DOHH2 (cell line): ENCODE measurements around the gene TMPO.
A peak's percentile ranks its signal among the peaks of the same experiment; 100 is the strongest.
"Not testable (repeated sequence)": the region's sequence is repeated elsewhere in the genome, so short reads cannot be mapped to it uniquely, and the experiment has no call there.

ENCODE experiments used
- H3F3A ChIP-seq: fragments of 200-600 bp; sonication (generic), shearing (Covaris generic); 2 replicates; pipeline ENCODE4 v1.6.0; 2016; ENCODE audit warnings: antibody characterized with exemption, mild to moderate bottlenecking; ENCODE audit not compliant: control insufficient read depth, insufficient read depth
- H3K27ac ChIP-seq: fragments of 200-600 bp; sonication (generic); 2 replicates; pipeline ENCODE4 v1.5.1; 2014; ENCODE audit warnings: low read depth, mild to moderate bottlenecking, low read length, moderate library complexity
- H3K27me3 ChIP-seq: fragments of 200-600 bp; sonication (generic); 2 replicates; pipeline ENCODE4 v1.6.1; 2014; ENCODE audit warnings: mild to moderate bottlenecking, low read length, mixed read lengths; ENCODE audit not compliant: control insufficient read depth
- H3K36me3 ChIP-seq: fragments of 200-600 bp; sonication (generic); 2 replicates; pipeline ENCODE4 v1.6.1; 2014; ENCODE audit warnings: mild to moderate bottlenecking, low read length, moderate library complexity, mixed read lengths; ENCODE audit not compliant: control insufficient read depth
- H3K4me1 ChIP-seq: fragments of 200-600 bp; sonication (generic); 2 replicates; pipeline ENCODE4 v1.6.1; 2014; ENCODE audit warnings: mild to moderate bottlenecking, low read length, mixed read lengths; ENCODE audit not compliant: control insufficient read depth
- H3K4me2 ChIP-seq: fragments of 200-600 bp; sonication (generic); 2 replicates; pipeline ENCODE4 v1.6.0; 2014; ENCODE audit warnings: mild to moderate bottlenecking, low read length, moderate library complexity
- H3K4me3 ChIP-seq: fragments of 200-600 bp; sonication (generic); 2 replicates; pipeline ENCODE4 v1.5.1; 2014; ENCODE audit warnings: mild to moderate bottlenecking, low read length, mixed read lengths
- H3K79me2 ChIP-seq: fragments of 200-600 bp; sonication (generic); 2 replicates; pipeline ENCODE4 v1.6.1; 2014; ENCODE audit warnings: mild to moderate bottlenecking, low read length, mixed read lengths; ENCODE audit not compliant: control insufficient read depth
- H3K9me2 ChIP-seq: fragments of 200-600 bp; sonication (generic); replicated peaks from 2 replicates; pipeline ENCODE4 v1.6.1; 2014; ENCODE audit warnings: mild to moderate bottlenecking, low read length, mixed read lengths; ENCODE audit not compliant: control insufficient read depth
- H3K9me3 ChIP-seq: fragments of 200-600 bp; sonication (generic); 2 replicates; pipeline ENCODE4 v1.6.1; 2014; ENCODE audit warnings: antibody characterized with exemption, low read length, mixed read lengths; ENCODE audit not compliant: control insufficient read depth, insufficient read depth
- H4K20me1 ChIP-seq: fragments of 200-600 bp; sonication (generic); 2 replicates; pipeline ENCODE4 v1.6.0; 2014; ENCODE audit warnings: low read depth, mild to moderate bottlenecking, antibody characterized with exemption, low read length, moderate library complexity; ENCODE audit not compliant: control insufficient read depth, insufficient read depth
- EZH2phosphoT487 ChIP-seq: fragments of 200-600 bp; sonication (generic); IDR thresholded peaks from 2 replicates; pipeline ENCODE4 v1.6.1; 2017; ENCODE audit warnings: borderline replicate concordance, mild to moderate bottlenecking, antibody characterized with exemption, low read length, moderate library complexity, mixed read lengths
- TF ChIP-seq, protein P1 (sequence below): fragments of 200-600 bp; sonication (generic); IDR thresholded peaks from one replicate; pipeline ENCODE4 v1.5.1; 2014; ENCODE audit warnings: antibody characterized with exemption, mild to moderate bottlenecking, low read depth, low read length; ENCODE audit not compliant: poor library complexity, severe bottlenecking

Gene TMPO

DNA sequence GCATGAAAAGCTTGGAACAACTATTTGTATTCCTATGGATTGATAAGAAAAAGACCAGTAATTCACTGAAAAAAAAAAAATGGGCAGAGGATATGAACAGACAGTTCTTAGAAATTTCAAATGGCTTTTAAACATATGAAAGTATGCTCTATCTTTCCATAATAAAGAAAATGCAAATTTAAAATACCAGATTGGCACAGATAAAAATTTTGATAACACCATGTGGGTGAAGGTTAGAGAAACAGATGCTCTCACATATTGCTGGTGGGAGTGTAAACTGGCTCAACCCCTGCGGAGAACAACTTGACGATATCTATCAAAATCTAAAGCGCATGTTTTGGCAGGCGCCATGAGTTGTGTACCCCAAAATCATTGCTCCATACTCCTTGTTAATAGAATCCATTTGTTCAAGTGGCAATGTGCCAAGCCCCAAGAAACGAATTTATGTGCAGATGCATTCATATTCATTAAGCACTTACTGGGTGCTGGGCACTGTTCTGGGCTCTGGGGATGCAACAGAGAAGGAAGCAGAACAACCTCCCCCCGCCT is 29.5 kb upstream of the TMPO start:
- TF ChIP-seq, protein P1, sequence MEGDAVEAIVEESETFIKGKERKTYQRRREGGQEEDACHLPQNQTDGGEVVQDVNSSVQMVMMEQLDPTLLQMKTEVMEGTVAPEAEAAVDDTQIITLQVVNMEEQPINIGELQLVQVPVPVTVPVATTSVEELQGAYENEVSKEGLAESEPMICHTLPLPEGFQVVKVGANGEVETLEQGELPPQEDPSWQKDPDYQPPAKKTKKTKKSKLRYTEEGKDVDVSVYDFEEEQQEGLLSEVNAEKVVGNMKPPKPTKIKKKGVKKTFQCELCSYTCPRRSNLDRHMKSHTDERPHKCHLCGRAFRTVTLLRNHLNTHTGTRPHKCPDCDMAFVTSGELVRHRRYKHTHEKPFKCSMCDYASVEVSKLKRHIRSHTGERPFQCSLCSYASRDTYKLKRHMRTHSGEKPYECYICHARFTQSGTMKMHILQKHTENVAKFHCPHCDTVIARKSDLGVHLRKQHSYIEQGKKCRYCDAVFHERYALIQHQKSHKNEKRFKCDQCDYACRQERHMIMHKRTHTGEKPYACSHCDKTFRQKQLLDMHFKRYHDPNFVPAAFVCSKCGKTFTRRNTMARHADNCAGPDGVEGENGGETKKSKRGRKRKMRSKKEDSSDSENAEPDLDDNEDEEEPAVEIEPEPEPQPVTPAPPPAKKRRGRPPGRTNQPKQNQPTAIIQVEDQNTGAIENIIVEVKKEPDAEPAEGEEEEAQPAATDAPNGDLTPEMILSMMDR = no peak
- no peak overlapping the region for H3K4me3 ChIP-seq
- H3K79me2 ChIP-seq = no peaks in the 10 kb centered on the region
- no peaks in the 10 kb centered on the region for H3K36me3 ChIP-seq
- no peaks in the 10 kb centered on the region for H3K9me2 ChIP-seq
- no peaks in the 10 kb centered on the region for H3F3A ChIP-seq
- no peak overlapping the region for H3K27ac ChIP-seq
- no peaks in the 10 kb centered on the region for H3K27me3 ChIP-seq
- no peak overlapping the region for H3K4me2 ChIP-seq
- H3K9me3 ChIP-seq = no peaks in the 10 kb centered on the region
- no peaks in the 10 kb centered on the region for H4K20me1 ChIP-seq
- peaks cover 4% of the 10 kb centered on the region; the same call in 1 of the 2 replicates for H3K4me1 ChIP-seq

GRCh38 chr12:98488416-98488815 is 27.0 kb upstream of the TMPO start:
- not testable (repeated sequence) for H3K4me3 ChIP-seq, H3K79me2 ChIP-seq, H4K20me1 ChIP-seq, H3K9me3 ChIP-seq, H3K4me2 ChIP-seq, H3F3A ChIP-seq, H3K9me2 ChIP-seq, H3K27me3 ChIP-seq, H3K27ac ChIP-seq, H3K36me3 ChIP-seq
- peaks cover 16% of the 10 kb centered on the region for H3K4me1 ChIP-seq

DNA sequence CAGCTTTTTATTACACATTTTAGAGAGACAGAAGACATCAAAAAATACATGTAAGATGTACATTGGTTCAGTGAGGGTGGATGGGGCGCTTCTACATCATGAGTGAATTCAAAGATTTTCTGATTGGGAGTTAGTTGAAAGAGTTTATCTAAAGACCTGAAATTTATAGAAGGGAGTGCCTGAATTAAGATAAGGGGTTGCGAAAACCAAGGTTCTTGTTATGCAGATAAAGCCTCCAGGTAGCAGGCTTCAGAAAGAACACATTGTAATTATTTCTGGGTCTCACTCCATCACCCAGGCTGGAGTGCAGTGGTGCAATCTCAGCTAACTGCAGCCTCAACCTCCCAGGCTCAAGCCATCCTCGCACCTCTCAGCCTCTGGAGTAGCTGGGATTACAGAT is 26.2 kb upstream of the TMPO start:
- Histone ChIP-seq H3K4me3 (no peak overlapping the region), H3K9me2 (no peaks in the 10 kb centered on the region), H3K36me3 (no peaks in the 10 kb centered on the region), H4K20me1 (no peaks in the 10 kb centered on the region), H3K9me3 (no peaks in the 10 kb centered on the region), H3K79me2 (no peaks in the 10 kb centered on the region), H3K4me2 (no peak overlapping the region), H3F3A (no peaks in the 10 kb centered on the region), H3K27ac (no peak overlapping the region), H3K4me1 (peaks cover 18% of the 10 kb centered on the region), H3K27me3 (no peaks in the 10 kb centered on the region)
- TF ChIP-seq, protein P1 = no peak
- TF ChIP-seq EZH2phosphoT487 = no peak

- Histone ChIP-seq H3K79me2 (no peaks in the 10 kb centered on the region), H3K36me3 (no peaks in the 10 kb centered on the region), H3K27ac (peak overlapping the region; percentile 38; the same call in 1 of the 2 replicates), H3K4me1 (peaks cover 18% of the 10 kb centered on the region), H3K27me3 (no peaks in the 10 kb centered on the region), H3K4me2 (peak overlapping the region; percentile 62), H4K20me1 (no peaks in the 10 kb centered on the region), H3F3A (no peaks in the 10 kb centered on the region), H3K9me3 (no peaks in the 10 kb centered on the region), H3K9me2 (no peaks in the 10 kb centered on the region), H3K4me3 (peak overlapping the region; percentile 34; the same call in 1 of the 2 replicates)
- TF ChIP-seq EZH2phosphoT487 = no peak
- TF ChIP-seq, protein P1 = peak; percentile 93
These were observed 24.6 kb upstream of the TMPO start for GRCh38 chr12:98490501-98491453.
